Metanephros (tissue), 2 donors: ENCODE measurements around the gene CDKN2B. TPM values are rescaled to one million over a fixed set of nuclear protein-coding genes. Genes with fewer than 3 reads are reported as not detected.

Experiments used
- small RNA-seq: library from RNA; depleted of rRNA; stranded (forward); fragments of <200 nt; gene quantifications from one replicate; pipeline ENCODE3, GENCODE V24; 2014; ENCODE audit warnings: low replicate concordance
- total RNA-seq: library from RNA; depleted of rRNA; stranded (reverse); fragments of >200 nt; gene quantifications from one replicate; pipeline ENCODE4 v1.2.3, GENCODE V29; 2014

Gene CDKN2B, protein sequence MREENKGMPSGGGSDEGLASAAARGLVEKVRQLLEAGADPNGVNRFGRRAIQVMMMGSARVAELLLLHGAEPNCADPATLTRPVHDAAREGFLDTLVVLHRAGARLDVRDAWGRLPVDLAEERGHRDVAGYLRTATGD
- total RNA-seq: 0.29 TPM

DNA sequence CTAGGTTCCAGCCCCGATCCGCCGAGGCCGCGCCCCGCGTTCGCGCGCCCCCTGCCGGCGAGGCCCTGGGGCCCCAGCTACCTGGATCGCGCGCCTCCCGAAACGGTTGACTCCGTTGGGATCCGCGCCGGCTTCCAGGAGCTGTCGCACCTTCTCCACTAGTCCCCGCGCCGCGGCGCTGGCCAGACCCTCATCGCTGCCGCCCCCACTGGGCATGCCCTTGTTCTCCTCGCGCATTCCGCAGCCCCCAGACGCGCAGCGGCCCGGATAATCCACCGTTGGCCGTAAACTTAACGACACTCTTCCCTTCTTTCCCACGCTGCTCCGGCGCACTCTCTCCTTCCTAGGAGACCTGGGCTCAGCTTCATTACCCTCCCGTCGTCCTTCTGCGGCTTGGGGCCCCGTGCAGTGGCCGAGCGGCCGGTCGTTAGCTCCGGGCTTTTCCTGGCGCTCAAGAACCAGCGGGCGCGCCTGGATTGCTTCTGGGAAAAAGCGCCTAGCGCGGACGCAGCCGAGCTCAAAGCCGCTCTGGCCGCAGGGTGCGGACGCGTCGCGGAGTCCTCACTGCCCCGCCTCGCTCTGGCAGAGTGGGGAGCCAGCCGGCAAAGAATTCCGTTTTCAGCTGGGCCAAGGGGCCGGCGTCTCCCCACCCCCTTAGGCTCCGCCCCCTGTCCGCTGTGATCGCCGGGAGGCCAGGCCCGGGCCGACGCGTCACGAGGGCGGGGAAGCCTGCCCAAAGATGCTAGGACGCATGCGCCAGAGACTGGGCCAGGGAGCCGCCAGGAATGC lies at the start of gene CDKN2B:
TSS of gene CDKN2B (minus strand) at position 589 of the 789 bp plus-strand sequence. CDS start at position 237, 352 bp downstream.

DNA sequence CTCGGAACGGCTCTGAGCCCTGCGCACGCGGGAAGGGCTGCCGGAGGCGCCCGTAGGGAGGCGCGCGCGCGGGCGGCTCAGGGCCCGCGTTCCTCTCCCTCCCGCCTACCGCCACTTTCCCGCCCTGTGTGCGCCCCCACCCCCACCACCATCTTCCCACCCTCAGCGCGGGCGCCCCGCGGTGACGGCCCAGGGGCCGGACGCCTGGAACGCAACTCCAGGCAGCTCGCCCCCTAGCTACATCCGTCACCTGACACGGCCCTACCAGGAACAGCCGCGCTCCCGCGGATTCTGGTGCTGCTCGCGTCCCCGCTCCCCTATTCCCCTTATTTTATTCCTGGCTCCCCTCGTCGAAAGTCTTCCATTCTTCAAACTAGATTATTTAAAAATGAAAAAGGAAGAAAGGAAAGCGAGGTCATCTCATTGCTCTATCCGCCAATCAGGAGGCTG lies 14.5 kb downstream of the CDKN2B start, which contains the start of gene CDKN2B-AS1:
TSS of gene CDKN2B-AS1 (plus strand) at position 236 of the 450 bp plus-strand sequence.

DNA sequence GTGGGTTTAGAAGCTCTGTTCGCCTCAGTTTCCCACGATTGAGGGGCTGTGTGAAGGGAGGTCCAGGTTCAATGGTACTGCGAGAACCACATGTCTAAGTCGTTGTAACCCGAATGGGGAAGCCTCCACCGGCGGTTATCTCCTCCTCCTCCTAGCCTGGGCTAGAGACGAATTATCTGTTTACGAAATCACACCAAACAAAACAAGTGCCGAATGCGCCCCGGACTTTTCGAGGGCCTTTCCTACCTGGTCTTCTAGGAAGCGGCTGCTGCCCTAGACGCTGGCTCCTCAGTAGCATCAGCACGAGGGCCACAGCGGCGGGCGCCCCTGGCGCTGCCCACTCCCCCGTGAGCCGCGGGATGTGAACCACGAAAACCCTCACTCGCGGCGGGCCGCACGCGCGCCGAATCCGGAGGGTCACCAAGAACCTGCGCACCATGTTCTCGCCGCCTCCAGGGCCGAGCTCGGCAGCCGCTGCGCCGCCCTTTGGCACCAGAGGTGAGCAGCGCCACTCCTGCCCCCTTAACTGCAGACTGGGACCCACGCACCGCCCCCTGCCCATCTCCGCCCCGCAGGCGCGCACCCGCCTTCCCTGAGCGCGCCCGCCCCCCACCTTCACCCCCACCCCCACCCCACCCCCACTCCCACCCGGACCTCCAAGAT lies 15.1 kb downstream of the CDKN2B start, which contains the start of gene CDKN2A:
TSS of gene CDKN2A (minus strand) at position 500 of the 663 bp plus-strand sequence.

Small RNAs within 50 kb of the gene (small RNA-seq; reads per million reads assigned to genes)
- gene RF02045: not detected

Other genes starting within 250 kb of the CDKN2B start
- 26.7 TPM for gene MTAP, start 206.7 kb downstream of the CDKN2B start, total RNA-seq
- 0.12 TPM for gene CDKN2A, start 14.9 kb downstream of the CDKN2B start, total RNA-seq
- not detected for gene CDKN2B-AS1, start 14.5 kb downstream of the CDKN2B start, total RNA-seq